PC-9 (cell line): ENCODE results near the gene ANKEF1. TPM values are rescaled to one million over a fixed set of nuclear protein-coding genes. Genes with fewer than 3 reads are reported as not detected.

Experiments used
- Bru-seq: library from RNA; stranded (reverse); fragments of 400-500 nt; gene quantifications from one replicate; lab custom pipeline; 2021; lab: Mats Ljungman, UMichigan
- BruChase-seq, 2 experiments: library from RNA; stranded (reverse); fragments of 400-500 nt; gene quantifications; one replicate each; lab custom pipeline; 2021; lab: Mats Ljungman, UMichigan
- BruUV-seq: library from RNA; stranded (reverse); fragments of 400-500 nt; replicated peaks from 2 replicates; lab custom pipeline; 2021; lab: Mats Ljungman, UMichigan
- CTCF ChIA-PET: fragments of 300-600 bp; sonication (Branson Sonifier 250); formaldehyde crosslinking; loops from one replicate; lab custom pipeline; 2022; ENCODE audit warnings: antibody characterized with exemption; lab: Charles Lee
- POLR2A ChIA-PET: fragments of 300-600 bp; sonication (Branson Sonifier 250); formaldehyde crosslinking; loops from one replicate; lab custom pipeline; 2022; ENCODE audit warnings: antibody characterized with exemption; ENCODE audit not compliant: unreplicated experiment; lab: Charles Lee
- DNase-seq, 2 experiments: peaks; one replicate each; pipeline versions ENCODE4 v3.0.0 to v3.0.0-alpha.2; 2015 to 2022; ENCODE audit warnings: mixed read lengths in 1 of 2
- H2AFZ ChIP-seq: fragments of 200-600 bp; sonication (generic); 2 replicates; pipeline ENCODE4 v1.8.1; 2017; ENCODE audit warnings: antibody characterized with exemption
- H3F3A ChIP-seq: fragments of 200-600 bp; sonication (generic); 2 replicates; pipeline ENCODE4 v1.8.1; 2017; ENCODE audit warnings: antibody characterized with exemption, mild to moderate bottlenecking, low read depth; ENCODE audit not compliant: insufficient read depth
- H3K27ac ChIP-seq: fragments of 200-600 bp; sonication (generic); 2 replicates; pipeline ENCODE4 v1.6.1; 2016; ENCODE audit warnings: mixed run types
- H3K27me3 ChIP-seq: fragments of 200-600 bp; sonication (generic); 2 replicates; pipeline ENCODE4 v1.6.1; 2016; ENCODE audit warnings: low read depth, mixed run types; ENCODE audit not compliant: insufficient read depth
- H3K36me3 ChIP-seq: fragments of 200-600 bp; sonication (generic); 2 replicates; pipeline ENCODE4 v1.6.1; 2016; ENCODE audit warnings: low read depth, mixed run types
- H3K4me1 ChIP-seq: fragments of 200-600 bp; sonication (generic); replicated peaks from 2 replicates; pipeline ENCODE4 v1.6.1; 2016; ENCODE audit warnings: mixed run types; ENCODE audit not compliant: insufficient read depth
- H3K4me2 ChIP-seq: fragments of 200-600 bp; sonication (generic); 2 replicates; pipeline ENCODE4 v1.6.1; 2017; ENCODE audit warnings: mixed run types
- H3K4me3 ChIP-seq: fragments of 200-600 bp; sonication (generic); 2 replicates; pipeline ENCODE4 v1.6.1; 2016; ENCODE audit warnings: mixed run types
- H3K79me2 ChIP-seq: fragments of 200-600 bp; sonication (generic); 2 replicates; pipeline ENCODE4 v1.6.1; 2017; ENCODE audit warnings: low read depth, mixed run types
- H3K9me2 ChIP-seq: fragments of 200-600 bp; sonication (generic); 2 replicates; pipeline ENCODE4 v1.8.1; 2017; ENCODE audit warnings: mild to moderate bottlenecking; ENCODE audit not compliant: insufficient read depth
- H3K9me3 ChIP-seq: fragments of 200-600 bp; sonication (generic); 2 replicates; pipeline ENCODE4 v1.8.1; 2016; ENCODE audit warnings: low read depth; ENCODE audit not compliant: insufficient read depth
- H4K20me1 ChIP-seq: fragments of 200-600 bp; sonication (generic); 2 replicates; pipeline ENCODE4 v1.8.1; 2017; ENCODE audit not compliant: insufficient read depth
- CTCF ChIP-seq: fragments of 200-600 bp; sonication (generic); conservative IDR thresholded peaks from 2 replicates; pipeline ENCODE4 v1.6.1; 2017; ENCODE audit warnings: mixed run types, antibody characterized with exemption, mild to moderate bottlenecking, moderate library complexity
- EZH2 ChIP-seq: fragments of 200-600 bp; sonication (generic); IDR thresholded peaks from 2 replicates; pipeline ENCODE4 v1.8.0; 2017; ENCODE audit warnings: antibody characterized with exemption, low read depth
- intact Hi-C: fragments of 100-400 bp; cut with micrococcal nuclease; formaldehyde crosslinking; loops from one replicate; pipeline ENCODE4 v1.10.0; 2022; ENCODE audit not compliant: unreplicated experiment
- long read RNA-seq: library from polyadenylated mRNA; stranded (forward); transcript quantifications from one replicate; pipeline ENCODE4 v2.0.0, GENCODE V29; 2022
- total RNA-seq: library from RNA; stranded (reverse); gene quantifications from 2 replicates; pipeline ENCODE4 v1.2.3, GENCODE V29; 2021

The ANKEF1 gene
- total RNA-seq (9.5 and 11.1 TPM in 2 replicates), Bru-seq, nascent RNA (percentile 77 among the genes with signal in this experiment), BruChase-seq, experiment 1, labeled RNA remaining after a 2-hour chase (percentile 69 among the genes with signal in this experiment), BruChase-seq, experiment 2, labeled RNA remaining after a 6-hour chase (percentile 84 among the genes with signal in this experiment)
- long read RNA-seq, full-length matches to known transcripts = 6 of 32 reads
- long read RNA-seq, partial matches to known transcripts = 16 of 32 reads
- long read RNA-seq, other reads (novel, unspliced or antisense) = 10 of 32 reads

GRCh38 chr20:10034717-10035571 is at the start of gene ANKEF1:
ANKEF1 (plus strand) TSS chr20:10034987; CDS start chr20:10038302, 3,315 bp downstream.
- no TSS peak for BruUV-seq
- intact Hi-C loops = no loop called here
- TF ChIP-seq CTCF (no peak), EZH2 (no peak)
- peaks cover 6% of the 10 kb centered on the region for H3K79me2 ChIP-seq
- H2AFZ ChIP-seq = peak within 1 kb of the TSS; percentile 89
- H3K4me2 ChIP-seq = peak within 1 kb of the TSS; percentile 80
- H3K27me3 ChIP-seq = no peaks in the 10 kb centered on the region
- no peaks in the 10 kb centered on the region for H3K9me2 ChIP-seq
- CTCF ChIA-PET = interaction anchor here (0.6 kb wide), 1 partner anchor 42 kb away, joined by 4 read pairs; no protein-coding TSS in a partner anchor
- peaks cover 8% of the 10 kb centered on the region for H3K36me3 ChIP-seq
- no peaks in the 10 kb centered on the region for H4K20me1 ChIP-seq
- no peaks in the 10 kb centered on the region for H3K9me3 ChIP-seq
- POLR2A ChIA-PET = interaction anchor here (0.6 to 0.9 kb wide), 5 partner anchors 10 to 1451 kb away, joined by 3 to 12 read pairs (median 3); no protein-coding TSS in a partner anchor
- peaks cover 14% of the 10 kb centered on the region; the same call in 1 of the 2 replicates for H3K4me1 ChIP-seq
- peak within 1 kb of the TSS; percentile 79 for H3K4me3 ChIP-seq
- H3K27ac ChIP-seq = peak within 1 kb of the TSS; percentile 60
- peaks cover 5% of the 10 kb centered on the region; the same call in 1 of the 2 replicates for H3F3A ChIP-seq
- DNase-seq = peak; percentile 75 to 96

GRCh38 chr20:9985281-9985680 is 49.5 kb upstream of the ANKEF1 start:
- CTCF ChIA-PET = no interaction called here
- H3K4me1 ChIP-seq = no peaks in the 10 kb centered on the region
- no peaks in the 10 kb centered on the region for H4K20me1 ChIP-seq
- POLR2A ChIA-PET = interaction anchor here (0.6 kb wide), 1 partner anchor 201 kb away, joined by 3 read pairs; no protein-coding TSS in a partner anchor
- H3K79me2 ChIP-seq = no peaks in the 10 kb centered on the region
- H2AFZ ChIP-seq = no peak overlapping the region
- no TSS peak for BruUV-seq
- no peak for TF ChIP-seq EZH2
- TF ChIP-seq CTCF = no peak
- no peak overlapping the region for H3K4me2 ChIP-seq
- intact Hi-C loops = no loop called here
- DNase-seq = no peak
- no peak overlapping the region for H3K27ac ChIP-seq
- no peaks in the 10 kb centered on the region for H3K9me2 ChIP-seq
- H3K4me3 ChIP-seq = no peak overlapping the region
- H3K27me3 ChIP-seq = no peaks in the 10 kb centered on the region
- H3K36me3 ChIP-seq = no peaks in the 10 kb centered on the region
- H3K9me3 ChIP-seq = no peaks in the 10 kb centered on the region
- H3F3A ChIP-seq = no peaks in the 10 kb centered on the region

GRCh38 chr20:9985773-9986172 is 49.0 kb upstream of the ANKEF1 start:
- ChIA-PET POLR2A (no interaction called here), CTCF (no interaction called here)
- no peak for DNase-seq
- no TSS peak for BruUV-seq
- Histone ChIP-seq H3K4me3 (no peak overlapping the region), H3K79me2 (no peaks in the 10 kb centered on the region), H3K27me3 (no peaks in the 10 kb centered on the region), H3K9me3 (no peaks in the 10 kb centered on the region), H3K27ac (no peak overlapping the region), H4K20me1 (no peaks in the 10 kb centered on the region), H3F3A (no peaks in the 10 kb centered on the region), H3K4me2 (no peak overlapping the region), H3K4me1 (no peaks in the 10 kb centered on the region), H3K9me2 (no peaks in the 10 kb centered on the region), H3K36me3 (no peaks in the 10 kb centered on the region), H2AFZ (no peak overlapping the region)
- intact Hi-C loops = no loop called here
- no peak for TF ChIP-seq CTCF
- no peak for TF ChIP-seq EZH2
